ENCODE results near the gene RNF31.
A peak's percentile ranks its signal among the peaks of the same experiment; 100 is the strongest.
"Not testable (repeated sequence)": the region's sequence is repeated elsewhere in the genome, so short reads cannot be mapped to it uniquely, and the experiment has no call there.

Gene RNF31

DNA sequence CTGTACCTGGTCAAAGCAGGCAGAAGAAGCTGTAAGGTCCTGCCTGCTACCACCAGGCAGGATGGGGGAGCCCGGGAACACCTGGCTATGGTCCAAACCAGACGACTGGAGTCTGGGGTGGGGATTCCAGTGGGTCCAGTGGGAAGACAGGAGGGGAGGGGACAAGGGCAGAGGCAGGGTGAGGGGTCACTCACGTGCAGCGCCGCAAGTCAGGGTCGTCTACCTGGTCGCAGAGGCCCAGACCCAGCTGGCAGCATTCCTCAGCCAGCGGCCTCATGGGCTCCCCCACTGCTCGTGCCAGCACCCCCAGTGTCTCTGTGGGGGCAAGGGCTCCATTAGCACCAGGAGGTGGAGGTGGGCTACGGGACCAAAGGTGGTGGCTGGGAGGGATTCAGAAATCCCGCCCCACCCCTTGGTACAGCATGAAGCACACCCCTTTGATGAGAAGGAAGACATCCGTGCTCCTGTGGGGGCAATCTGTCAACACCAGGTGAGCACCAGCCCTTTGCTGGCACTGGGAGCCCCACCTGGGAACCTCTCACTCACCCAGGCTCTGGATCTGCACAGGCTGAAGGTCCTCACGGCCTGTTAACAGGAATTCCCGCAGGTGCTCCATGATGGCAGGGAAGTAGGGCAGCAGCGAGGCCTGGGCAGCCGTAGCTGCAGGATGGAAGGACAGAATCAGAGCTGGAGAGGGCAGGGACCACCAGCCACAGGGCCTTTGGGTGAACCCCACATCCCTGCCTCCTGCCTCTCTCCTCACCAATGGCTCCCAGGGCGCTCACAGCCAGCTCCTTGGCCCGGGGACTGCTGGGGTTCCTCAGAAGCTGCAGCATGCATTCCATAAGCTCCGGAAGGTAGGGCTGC lies 37.0 kb downstream of the RNF31 start:
- no peak for DNase-seq

DNA sequence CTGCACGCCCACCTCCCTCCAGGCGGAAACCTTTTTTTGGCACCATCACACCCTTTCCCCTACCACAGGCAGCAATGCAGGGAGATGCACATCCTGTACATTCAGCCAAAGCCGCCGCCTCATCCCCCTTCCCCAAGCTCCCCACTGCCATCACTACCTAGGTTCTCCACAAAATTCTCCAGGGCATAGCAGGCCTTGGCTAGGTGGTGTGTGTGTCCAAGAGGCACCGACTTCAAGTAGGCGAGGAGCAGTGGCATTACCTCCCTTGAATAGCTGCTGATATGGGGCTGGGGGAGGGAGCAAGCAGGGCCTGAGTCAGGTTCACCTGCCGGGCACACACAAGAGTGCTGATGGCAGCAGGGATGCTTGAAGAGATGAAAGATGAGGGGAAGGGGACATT lies 37.7 kb downstream of the RNF31 start:
- no peak for DNase-seq

DNA sequence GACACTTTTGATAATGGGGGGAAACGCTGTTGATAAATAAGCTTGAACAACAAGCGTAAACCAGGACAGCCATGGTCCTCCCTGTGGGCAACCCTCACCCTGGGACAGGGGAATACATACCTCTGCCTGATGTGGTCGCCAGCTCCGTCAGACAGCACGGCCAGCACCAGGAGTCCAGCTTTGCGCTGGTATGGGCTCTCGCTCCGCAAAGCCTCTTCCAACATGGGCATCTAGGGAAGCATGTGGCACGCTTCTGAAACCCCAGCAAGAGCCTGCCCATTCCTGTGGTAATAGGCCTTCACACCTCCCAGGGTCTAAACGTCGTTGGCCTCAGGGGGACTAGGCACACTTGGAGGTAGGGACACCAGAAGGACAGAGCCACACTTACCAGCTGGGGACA lies 38.4 kb downstream of the RNF31 start:
- DNase-seq: no peak

DNA sequence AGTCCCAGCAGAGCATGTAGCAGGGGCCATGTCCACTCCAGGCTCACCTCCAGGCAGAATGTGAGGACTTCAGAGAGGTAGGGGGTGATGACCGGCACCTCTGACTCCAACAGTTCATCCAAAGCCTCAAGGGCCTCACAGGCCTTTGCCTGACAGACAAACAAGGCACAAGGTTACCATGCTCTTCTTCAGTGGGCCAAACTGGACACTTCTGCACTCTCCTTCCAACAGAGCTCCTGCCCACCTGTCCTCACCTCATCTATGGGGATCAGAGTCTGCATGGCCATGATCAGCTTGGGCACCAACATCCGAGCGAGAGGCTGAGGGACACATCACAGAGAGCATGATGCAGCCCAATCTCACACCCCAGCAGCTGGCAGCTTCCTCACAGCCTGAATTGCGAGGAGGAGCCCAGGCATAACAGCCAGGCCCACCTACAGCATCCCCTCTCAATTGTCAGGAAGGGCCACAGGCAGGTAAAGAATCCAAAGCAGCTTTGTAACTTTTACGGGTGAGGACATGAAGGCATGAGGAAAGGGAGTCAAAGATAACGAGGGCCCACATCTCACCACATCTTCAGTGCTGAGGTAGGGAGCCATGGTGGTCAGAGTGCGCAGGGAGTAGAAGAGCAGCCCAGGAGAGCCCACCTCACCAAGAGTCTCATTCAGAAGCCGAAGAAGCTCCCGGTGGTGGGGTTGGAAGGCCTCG lies 39.7 kb downstream of the RNF31 start:
- DNase-seq: no peak

DNA sequence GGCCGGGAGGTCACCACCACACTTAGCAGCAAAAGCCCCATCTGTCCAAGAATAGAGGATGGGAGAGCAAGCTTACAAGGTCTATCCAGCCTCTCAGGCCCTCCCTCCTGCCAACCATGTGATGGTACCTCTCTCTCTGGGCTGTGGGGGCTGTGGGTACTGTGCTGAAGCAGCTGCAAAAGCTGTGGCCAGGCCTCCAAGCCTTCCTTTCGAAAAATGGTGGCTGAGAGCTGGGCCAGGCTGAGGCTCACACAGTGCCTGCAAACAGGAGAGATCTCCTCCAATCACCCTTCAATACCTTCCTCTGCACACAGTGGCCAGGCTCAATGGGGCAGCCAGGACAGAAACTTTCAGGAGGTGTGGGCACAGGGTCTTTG lies 40.2 kb downstream of the RNF31 start:
- no peak for DNase-seq

DNA sequence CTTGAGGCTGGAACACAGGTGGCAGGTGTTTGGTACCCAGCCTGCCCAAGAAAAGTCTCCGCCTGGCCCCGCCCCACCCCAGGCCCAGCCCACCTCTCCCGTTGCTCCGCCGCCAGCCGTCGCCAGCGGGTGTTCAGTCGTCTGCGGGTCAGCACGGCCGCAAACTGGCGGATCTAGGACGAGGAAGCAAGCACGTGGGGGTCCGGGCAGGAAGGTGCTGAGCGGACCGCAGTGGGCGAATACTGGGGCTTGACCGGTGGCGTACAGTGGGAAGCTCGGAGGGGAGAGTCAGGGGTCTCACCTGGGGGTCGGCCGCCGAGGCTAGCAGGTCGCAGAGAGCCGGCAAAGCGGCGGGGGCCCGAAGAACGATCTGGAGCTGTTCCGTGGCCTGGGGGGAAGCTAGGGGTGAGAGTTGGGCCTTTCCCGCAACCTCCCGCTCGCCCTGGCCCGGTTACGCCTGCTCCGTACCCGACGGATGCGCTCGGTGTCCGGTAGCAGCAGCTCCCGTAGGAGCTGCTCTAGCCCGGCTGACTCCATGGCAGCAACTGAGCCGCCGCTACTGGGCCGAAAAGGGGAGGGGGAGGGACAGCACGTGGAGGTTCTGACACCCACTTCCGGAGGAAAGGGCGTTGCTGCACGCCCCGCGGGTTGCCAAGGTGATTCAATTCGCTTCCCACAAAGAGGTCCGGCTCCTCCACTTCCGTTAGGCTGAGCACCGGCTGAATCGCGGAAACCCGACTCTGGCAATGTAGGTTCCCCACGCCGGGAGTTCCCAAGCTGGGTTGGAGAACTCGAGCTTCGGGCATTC lies 41.2 kb downstream of the RNF31 start, which contains the start of gene IPO4:
Gene IPO4, minus strand, starts transcription at position 566 of the 808 bp plus-strand sequence. Its CDS starts 29 bp downstream, at position 537.
- DNase-seq: peak; percentile 96

DNA sequence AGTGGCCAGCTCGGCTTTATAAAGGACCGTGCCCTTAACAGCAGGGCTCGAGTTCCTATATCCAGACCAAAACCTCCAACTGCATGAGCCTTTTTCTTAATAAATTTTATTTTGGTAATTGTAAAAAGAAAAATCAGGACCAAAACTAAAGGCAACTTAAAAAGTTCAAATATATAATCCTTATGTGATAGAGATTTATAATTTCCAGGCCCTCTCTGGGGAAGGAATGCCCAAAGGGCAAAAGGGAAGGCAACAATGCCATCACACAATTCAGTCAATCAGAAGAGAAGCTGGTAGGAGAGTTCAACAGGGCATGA lies 41.7 kb downstream of the RNF31 start:
- no peak for DNase-seq

DNA sequence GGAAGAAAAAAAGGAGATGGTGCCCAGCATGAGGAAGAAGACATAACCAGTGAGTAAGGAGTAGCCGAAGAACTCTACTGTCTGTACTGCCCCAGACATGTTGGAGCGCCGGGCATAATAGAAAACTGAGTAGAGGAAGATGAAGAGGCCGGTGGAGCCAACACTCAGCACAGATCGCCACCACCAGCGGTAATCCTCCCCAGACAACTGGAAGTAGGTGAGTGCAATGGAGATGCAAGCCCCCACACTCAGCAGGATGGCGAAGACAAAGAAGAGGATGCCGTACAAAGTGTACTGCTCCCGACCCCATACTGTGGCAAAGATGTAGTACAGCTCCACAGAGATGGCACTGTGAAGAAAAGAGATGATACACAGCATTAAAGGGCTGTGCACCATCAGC lies 42.2 kb downstream of the RNF31 start:
- DNase-seq: no peak

DNA sequence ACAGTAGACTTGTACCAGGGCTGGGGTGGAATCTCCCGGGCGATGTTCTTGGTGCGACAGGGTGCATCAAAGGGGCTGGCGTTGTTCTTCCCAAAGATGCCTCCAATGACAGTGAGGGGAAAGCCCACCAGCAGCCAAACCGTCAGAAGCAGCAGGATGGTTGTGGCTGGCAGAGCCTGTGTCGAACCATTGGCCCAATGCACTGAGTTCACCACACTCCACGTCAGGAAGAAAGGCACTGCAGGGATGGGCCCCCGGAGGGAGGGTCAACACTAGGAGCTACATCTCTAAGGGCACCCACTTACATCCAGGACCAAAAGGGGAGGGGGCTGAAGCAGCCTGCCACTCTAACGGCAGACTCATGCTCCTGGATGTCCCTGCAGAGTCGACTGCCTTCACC lies 43.1 kb downstream of the RNF31 start:
- no peak for DNase-seq

DNA sequence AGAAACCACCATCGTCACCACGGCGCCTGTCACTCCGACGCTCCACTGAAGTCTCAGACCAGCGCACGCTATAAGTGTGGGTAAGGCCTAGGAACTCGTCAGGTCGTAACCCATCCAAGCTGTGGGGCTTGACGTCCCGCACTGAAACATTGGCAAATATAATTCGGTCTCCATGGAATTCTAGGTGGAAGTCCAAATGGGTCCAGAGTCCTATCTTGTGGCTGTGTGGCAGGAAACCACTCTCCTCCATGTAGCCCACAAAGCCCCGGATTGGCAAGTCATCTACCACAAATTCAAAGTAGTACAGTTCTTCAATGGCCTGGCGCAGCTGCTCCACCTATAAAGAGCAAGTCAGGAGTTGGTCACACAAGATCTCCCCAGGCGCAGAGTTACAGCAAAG lies 45.6 kb downstream of the RNF31 start:
- no peak for DNase-seq

DNA sequence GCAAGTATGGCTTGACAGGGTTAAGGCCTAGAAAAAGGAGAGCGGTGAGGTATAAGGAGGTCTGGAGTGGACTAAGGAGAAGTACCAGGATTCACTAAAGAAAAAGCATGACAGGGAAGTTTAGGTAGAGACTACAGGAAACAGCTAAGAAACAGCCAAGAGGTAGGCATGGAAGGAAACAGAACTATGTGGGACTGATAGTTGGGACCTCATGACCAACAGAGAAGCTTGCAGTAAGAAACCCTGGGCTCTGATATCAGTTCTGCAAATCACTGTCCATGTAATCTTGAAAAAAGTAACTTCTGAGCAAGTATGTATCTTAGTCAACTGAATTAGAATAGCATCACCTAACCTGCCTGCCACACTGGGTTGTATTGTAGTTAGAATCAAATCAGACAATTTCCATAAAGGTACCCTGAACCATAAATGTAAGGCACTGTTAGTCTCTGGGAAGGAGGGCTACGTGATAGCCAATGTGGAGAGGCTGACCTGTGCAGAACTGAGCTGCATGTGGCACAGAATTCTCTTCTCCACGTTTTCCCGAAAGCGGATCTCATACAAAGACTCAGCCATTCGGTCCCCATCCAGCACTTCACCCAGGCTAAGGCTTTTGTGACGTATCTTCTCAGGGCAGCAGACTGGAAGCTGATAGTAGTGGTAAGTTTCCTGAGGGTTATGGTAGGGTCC lies 47.0 kb downstream of the RNF31 start:
- DNase-seq: no peak

DNA sequence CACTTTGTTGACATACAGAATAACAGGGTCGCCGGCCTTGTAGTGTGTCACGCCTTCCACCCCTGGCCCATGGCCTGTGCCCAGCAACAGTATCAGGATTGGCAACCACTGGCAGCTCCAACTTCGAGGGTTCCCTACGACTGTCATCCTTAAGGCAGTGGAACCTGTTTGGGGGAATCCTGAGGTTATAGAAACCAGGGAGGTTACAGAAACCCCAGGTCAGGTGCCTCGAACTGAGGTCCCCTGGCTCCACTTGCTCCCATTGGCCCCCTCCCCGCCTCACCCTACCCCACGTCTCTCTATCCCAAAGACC lies 47.5 kb downstream of the RNF31 start:
- DNase-seq: no peak

DNA sequence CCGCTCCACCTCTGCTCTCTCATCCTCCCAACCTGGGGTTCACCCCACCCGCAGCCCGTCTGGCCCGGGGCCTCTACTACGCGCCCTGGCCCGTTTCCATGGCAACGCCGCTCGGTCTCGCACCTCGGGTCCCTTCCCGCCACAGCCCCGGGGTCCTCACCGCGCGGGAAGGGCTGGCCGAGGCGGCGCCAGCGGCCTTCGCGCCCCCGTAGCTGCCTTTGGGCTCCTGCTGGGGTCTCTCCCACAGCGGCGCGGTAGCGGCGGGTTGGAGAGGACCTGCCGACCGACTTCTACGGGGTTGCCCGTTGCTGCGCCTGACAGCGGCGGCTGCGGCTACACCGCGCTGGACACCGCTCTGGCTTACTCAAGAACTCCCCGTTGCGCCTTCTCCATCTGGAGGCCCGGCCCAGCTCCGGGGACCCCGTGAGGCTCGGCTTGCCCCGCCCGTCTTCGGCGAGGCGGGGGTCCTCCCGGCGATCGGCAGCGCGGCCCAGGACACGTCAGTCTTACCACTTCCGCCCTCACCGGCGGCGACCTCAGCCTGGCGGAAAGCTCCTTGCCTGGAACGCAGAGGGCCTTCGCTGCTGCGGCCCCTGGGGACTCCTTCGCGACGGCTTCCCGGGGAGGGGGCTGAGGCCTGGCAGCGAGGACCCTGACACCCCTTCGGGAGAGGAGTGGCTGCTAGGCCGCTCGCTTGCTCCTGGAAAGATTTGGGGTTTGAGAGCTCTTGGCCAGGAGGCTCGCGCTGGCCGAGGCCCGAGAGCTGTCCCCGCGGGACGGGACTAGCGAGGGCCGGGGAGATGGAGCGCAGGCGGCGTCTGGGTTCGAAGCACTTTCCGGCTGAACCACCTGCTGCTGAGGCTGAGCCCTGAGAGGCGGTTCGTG lies 48.1 kb downstream of the RNF31 start, which contains the start of gene TM9SF1:
Gene TM9SF1, minus strand, starts transcription at position 256 of the 885 bp plus-strand sequence. CDS start 422 bp downstream, outside the sequence.
- peak; percentile 85 for DNase-seq

DNA sequence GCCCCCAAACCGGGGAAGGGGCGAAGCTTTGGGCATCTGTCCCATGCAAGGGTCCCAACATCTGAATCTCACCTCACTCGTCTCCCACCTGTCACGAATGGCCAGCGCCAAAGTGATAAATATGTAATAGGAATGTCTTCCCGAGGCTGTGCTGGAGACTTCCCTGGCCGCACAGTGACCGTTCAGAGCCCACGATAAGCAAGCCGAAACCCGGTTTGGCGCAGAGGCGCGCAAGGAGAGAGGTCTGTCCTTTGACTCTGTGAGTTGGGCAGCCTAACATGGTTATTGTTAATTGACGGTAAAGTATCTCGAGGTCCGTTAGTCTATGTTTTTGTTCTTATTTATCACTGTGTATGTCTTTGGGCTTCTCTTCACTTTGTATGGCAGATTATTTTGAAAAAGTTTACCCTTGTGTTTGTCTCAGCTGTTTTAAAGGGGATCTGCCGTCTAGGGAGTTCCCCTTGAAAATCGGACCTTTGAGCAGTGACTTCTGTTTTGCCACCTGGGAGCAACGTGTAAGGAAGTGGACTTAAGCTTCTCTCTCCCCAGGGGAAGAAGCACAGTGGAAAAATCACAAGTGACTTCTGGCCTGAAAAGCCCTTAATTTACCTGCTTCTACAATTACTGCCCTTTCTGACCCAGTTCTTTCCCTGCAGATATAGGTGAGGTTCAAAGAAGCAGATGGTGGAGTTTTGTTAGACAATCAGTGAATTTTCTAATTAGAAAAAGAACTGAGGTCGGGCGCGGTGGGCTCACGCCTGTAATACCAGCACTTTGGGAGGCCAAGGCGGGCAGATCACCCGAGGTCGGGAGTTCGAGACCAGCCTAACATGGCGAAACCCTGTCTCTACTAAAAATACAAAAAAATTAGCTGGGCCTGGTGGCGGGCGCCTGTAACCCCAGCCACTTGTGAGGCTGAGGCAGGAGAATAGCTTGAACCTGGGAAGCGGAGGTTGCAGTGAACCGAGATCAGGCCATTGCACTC lies 49.1 kb downstream of the RNF31 start:
- DNase-seq: peak; percentile 52

DNA sequence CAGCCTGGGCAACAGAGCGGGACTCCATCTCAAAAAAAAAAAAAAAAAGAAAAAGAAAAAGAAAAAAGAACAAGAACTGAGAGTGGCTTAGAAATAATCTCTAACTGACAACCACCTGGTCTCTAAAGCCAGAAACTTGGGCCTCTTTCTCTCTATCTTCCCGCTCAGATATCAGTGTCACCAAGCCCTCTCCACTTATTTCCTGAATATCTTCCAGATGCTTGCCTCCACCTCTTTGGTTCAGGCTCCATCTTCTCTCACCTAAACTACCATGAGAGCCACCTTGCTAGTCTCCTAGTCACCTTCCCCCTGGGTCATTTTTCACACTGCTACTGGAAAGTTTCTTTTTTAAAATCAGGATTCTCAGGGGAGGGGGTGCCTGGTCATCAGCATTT lies 49.8 kb downstream of the RNF31 start:
- DNase-seq: no peak

DNA sequence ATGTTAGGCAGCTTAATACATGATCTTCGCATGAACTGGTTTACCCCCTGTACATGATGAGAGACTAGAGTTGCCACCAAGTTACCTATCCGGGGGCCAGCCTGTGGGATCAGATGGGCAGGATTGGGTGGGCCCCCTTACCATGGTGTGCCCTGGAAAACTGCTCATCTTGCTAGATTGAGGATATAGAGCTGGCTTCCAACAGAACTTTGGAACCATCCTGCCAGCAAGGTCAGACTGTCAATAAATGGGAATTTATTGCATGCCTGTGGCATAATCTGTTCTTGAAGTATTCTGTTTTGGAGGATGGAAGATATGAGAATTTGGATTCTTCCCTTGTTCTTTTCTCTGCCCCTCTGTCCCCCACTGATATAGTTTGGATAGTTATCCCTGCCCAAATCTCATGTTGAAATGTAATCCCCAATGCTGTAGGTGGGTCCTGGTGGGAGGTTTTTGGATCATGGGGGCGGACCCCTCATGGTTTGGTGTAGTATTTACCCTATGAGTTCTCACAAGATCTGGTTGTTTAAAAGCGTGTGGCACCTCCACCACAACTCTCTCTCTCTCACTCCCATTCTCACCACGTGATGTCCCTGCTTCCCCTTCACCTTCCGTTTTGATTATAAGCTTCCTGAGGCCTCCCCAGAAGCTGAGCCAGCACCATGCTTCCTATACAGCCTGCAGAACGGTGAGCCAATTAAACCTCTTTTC lies 51.7 kb downstream of the RNF31 start:
- DNase-seq: no peak

DNA sequence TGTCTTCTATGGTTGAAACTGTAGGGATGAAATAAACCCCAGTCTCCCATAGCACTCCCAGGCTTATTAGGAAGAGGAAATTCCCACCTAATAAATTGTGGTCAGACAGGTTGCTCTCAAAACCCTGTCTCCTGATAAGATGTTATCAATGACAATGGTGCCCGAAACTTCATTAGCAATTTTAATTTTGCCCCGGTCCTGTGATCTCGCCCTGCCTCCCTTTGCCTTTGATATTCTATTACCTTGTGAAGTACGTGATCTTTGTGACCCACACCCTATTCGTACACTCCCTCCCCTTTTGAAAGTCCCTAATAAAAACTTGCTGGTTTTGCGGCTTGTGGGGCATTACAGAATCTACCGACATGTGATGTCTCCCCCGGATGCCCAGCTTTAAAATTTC lies 55.2 kb downstream of the RNF31 start:
- DNase-seq: not testable (repeated sequence)

DNA sequence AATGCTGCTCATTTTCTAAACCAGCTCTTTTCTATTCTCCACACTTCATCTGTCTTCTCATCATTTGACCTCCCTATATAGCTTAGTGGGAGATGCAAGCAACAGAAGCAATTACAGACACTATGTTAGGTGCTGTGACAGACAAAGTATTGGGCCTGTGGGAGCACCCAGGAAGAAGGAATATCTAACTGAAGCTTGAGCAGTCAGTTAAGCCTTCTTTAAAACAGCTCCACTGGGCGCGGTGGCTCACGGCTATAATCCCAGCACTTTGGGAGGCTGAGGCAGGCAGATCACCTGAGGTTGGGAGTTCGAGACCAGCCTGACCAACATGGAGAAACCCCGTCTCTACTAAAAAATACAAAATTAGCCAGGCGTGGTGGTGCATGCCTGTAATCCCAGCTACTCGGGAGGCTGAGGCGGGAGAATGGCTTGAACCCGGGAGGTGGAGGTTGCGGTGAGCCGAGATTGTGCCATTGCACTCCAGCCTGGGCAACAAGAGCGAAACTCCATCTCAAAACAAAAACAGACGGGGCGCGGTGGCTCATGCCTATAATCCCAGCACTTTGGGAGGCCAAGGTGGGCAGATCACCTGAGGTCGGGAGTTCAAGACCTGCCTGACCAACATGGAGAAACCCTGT lies 56.1 kb downstream of the RNF31 start:
- DNase-seq: not testable (repeated sequence)
